Prostate gland (tissue), 2 donors: ENCODE results near the gene KCNC1. TPM values are rescaled to one million over a fixed set of nuclear protein-coding genes. Genes with fewer than 3 reads are reported as not detected.

ENCODE experiments used
- DNase-seq: peaks from one replicate; pipeline ENCODE4 v3.0.0-alpha.2; 2019; ENCODE audit warnings: low spot score
- H3K27ac ChIP-seq, 2 donors: fragments of 200-600 bp; sonication (generic); 2 replicates each; pipeline ENCODE4 v1.5.1; 2017 to 2019
- H3K27me3 ChIP-seq: fragments of 200-600 bp; sonication (generic); replicated peaks from 2 replicates; pipeline ENCODE4 v1.5.1; 2019; ENCODE audit not compliant: insufficient read depth
- H3K36me3 ChIP-seq, 2 donors: fragments of 200-600 bp; sonication (generic); 1 replicate in 1 of 2; 2 replicates in 1 of 2; pipeline versions ENCODE4 v1.5.1 to v1.8.1; 2017 to 2019
- H3K4me1 ChIP-seq: fragments of 200-600 bp; sonication (generic); replicated peaks from 2 replicates; pipeline ENCODE4 v1.5.1; 2019
- H3K4me3 ChIP-seq, 2 donors: fragments of 200-600 bp; sonication (generic); 2 replicates each; pipeline ENCODE4 v1.5.1; 2017 to 2019
- H3K9me3 ChIP-seq: fragments of 200-600 bp; sonication (generic); 2 replicates; pipeline ENCODE4 v1.5.1; 2017
- POLR2A ChIP-seq: fragments of 450-650 bp; IDR thresholded peaks from one replicate; pipeline ENCODE4 v1.6.1; 2016; ENCODE audit warnings: antibody characterized with exemption, mild to moderate bottlenecking
- POLR2AphosphoS5 ChIP-seq: sonication (generic); formaldehyde crosslinking; IDR thresholded peaks from one replicate; pipeline ENCODE4 v1.6.1; 2017; ENCODE audit warnings: antibody characterized with exemption
- WGBS: methylation state at CpG from one replicate; pipeline ENCODE4 v1.1.5; 2018; 5-methylcytosine and 5-hydroxymethylcytosine counted together
- intact Hi-C: fragments of 100-400 bp; cut with DNase I; formaldehyde crosslinking; loops from one replicate; pipeline ENCODE4 v1.14.2; 2022
- total RNA-seq, 2 donors: library from RNA; depleted of rRNA; stranded (reverse); fragments of >200 nt; gene quantifications; one replicate each; pipeline ENCODE4 v1.1.0, GENCODE V29; 2016
- TF ChIP-seq, protein P1 (sequence below), 4 experiments: fragments of 200-600 bp in 2 of 4; fragments of 450-650 bp in 2 of 4; sonication (generic) in 2 of 4; IDR thresholded peaks; 1 replicate in 3 of 4; 2 replicates in 1 of 4; pipeline ENCODE4 v1.5.1; 2016 to 2019; ENCODE audit warnings: antibody characterized with exemption in 4 of 4, mild to moderate bottlenecking in 2 of 4, moderate library complexity in 2 of 4

KCNC1 gene
- total RNA-seq, 2 donors from 2014 or later = 3.0 TPM; not detected in 1

DNA sequence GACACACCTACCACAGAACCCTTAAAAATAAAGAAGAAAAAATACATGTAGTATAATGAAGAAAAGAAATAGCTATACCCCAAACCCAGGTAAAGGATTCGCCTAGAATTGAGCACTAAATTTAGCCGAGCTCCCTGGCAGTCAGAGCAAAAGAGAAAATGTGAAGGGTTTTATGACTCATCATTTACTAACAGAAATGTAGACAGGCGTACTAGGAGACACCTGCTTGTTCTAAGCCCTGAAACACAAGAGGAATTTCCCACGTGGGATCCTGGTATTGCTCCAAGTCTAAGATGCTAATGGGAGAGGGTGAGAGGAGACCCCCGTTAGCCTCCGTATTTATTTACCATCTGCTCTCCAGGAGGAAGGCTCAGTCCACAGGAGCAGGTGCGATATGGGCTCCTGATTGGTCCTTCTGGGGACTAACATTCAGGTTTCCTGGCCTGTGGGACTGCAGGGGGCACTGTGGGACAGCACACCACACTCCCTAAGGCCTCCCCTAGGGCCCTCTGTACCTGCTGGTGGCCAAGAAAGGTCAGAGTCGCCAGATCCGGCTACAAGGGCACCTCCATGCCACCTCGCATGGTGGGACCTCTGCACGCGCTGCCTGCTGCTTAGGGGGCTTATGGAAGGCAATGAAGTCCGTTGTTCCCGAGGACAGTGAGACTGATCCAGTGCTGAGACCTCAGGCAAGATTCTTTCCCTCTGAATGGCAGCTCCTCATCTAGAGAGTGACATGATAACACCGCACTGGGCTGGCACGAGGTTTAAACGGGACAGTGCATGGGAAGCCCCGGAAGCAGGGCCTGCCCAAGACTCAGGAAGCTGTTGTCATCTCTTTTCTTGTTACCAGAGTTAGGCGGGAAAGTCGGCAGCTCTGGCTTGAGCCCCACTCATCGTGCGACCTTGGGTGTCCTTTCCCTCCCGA lies 25.8 kb downstream of the KCNC1 start:
- TF ChIP-seq, protein P1, sequence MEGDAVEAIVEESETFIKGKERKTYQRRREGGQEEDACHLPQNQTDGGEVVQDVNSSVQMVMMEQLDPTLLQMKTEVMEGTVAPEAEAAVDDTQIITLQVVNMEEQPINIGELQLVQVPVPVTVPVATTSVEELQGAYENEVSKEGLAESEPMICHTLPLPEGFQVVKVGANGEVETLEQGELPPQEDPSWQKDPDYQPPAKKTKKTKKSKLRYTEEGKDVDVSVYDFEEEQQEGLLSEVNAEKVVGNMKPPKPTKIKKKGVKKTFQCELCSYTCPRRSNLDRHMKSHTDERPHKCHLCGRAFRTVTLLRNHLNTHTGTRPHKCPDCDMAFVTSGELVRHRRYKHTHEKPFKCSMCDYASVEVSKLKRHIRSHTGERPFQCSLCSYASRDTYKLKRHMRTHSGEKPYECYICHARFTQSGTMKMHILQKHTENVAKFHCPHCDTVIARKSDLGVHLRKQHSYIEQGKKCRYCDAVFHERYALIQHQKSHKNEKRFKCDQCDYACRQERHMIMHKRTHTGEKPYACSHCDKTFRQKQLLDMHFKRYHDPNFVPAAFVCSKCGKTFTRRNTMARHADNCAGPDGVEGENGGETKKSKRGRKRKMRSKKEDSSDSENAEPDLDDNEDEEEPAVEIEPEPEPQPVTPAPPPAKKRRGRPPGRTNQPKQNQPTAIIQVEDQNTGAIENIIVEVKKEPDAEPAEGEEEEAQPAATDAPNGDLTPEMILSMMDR (IDR thresholded peaks at IDR 0.05) = peak in 3 of 4 experiments; percentile 43 to 65 (median 58)
- TF ChIP-seq POLR2A = no peak
- Histone ChIP-seq H3K27me3 (no peaks in the 10 kb centered on the region), H3K36me3 (no peaks in the 10 kb centered on the region), H3K4me1 (no peaks in the 10 kb centered on the region), H3K4me3 (no peak overlapping the region), H3K27ac (no peak overlapping the region), H3K9me3 (no peaks in the 10 kb centered on the region)
- 68% methylated on average over 23 of the region's 23 CpGs for WGBS
- intact Hi-C loops = loop anchor here (10.0 kb wide), 1 partner anchor 214 kb away; no protein-coding TSS in a partner anchor
- DNase-seq = peak; percentile 17

GRCh38 chr11:17762309-17762974 lies 27.9 kb downstream of the KCNC1 start:
- 87% methylated on average over 17 of the region's 17 CpGs for WGBS
- intact Hi-C loops = loop anchor here (10.0 kb wide), 1 partner anchor 212 kb away; no protein-coding TSS in a partner anchor

GRCh38 chr11:17763244-17763643 lies 28.7 kb downstream of the KCNC1 start:
- no peaks in the 10 kb centered on the region for H3K36me3 ChIP-seq

More at GRCh38 chr11:17762309-17762974, 27.9 kb downstream of the KCNC1 start:
- no peak for DNase-seq
- H3K27me3 ChIP-seq = no peaks in the 10 kb centered on the region
- H3K4me3 ChIP-seq = no peak overlapping the region
- H3K4me1 ChIP-seq = no peaks in the 10 kb centered on the region
- TF ChIP-seq POLR2A (no peak), POLR2AphosphoS5 (no peak)
- TF ChIP-seq, protein P1 (IDR thresholded peaks at IDR 0.05) = no peak
- no peaks in the 10 kb centered on the region for H3K9me3 ChIP-seq
- H3K27ac ChIP-seq = no peak overlapping the region
- no peaks in the 10 kb centered on the region for H3K36me3 ChIP-seq

DNA sequence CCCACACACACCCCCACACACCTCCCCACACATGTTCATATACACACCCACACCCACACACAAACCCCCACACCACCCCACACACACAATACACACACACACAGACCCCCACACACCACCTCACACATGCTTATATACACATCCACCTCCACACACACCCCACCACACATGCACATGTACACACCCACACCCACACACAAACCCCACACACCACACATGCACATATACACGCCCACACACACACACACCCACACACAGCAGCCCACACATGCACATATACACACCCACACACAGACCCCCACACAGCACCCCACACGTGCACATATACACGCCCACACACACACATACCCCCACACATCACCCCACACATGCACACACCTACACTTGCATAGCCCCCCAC lies 29.1 kb downstream of the KCNC1 start:
- H3K4me1 ChIP-seq = no peaks in the 10 kb centered on the region
- H3K4me3 ChIP-seq = no peak overlapping the region
- DNase-seq = no peak
- no peak overlapping the region for H3K27ac ChIP-seq
- 58% methylated on average over 3 of the region's 3 CpGs for WGBS
- no peaks in the 10 kb centered on the region for H3K9me3 ChIP-seq
- TF ChIP-seq, protein P1 (IDR thresholded peaks at IDR 0.05) = no peak
- TF ChIP-seq POLR2A (no peak), POLR2AphosphoS5 (no peak)
- intact Hi-C loops = loop anchor here (10.0 kb wide), 1 partner anchor 211 kb away; no protein-coding TSS in a partner anchor
- H3K36me3 ChIP-seq = no peaks in the 10 kb centered on the region
- H3K27me3 ChIP-seq = no peaks in the 10 kb centered on the region

More at GRCh38 chr11:17763244-17763643, 28.7 kb downstream of the KCNC1 start:
- Histone ChIP-seq H3K4me1 (no peaks in the 10 kb centered on the region), H3K27me3 (no peaks in the 10 kb centered on the region), H3K9me3 (no peaks in the 10 kb centered on the region), H3K27ac (no peak overlapping the region), H3K4me3 (no peak overlapping the region)
- intact Hi-C loops = loop anchor here (10.0 kb wide), 1 partner anchor 212 kb away; no protein-coding TSS in a partner anchor
- no peak for DNase-seq
- TF ChIP-seq POLR2AphosphoS5 (no peak), POLR2A (no peak)
- TF ChIP-seq, protein P1 (IDR thresholded peaks at IDR 0.05) = no peak
- 91% methylated on average over 7 of the region's 7 CpGs for WGBS
